HFF-Myc (cell line): Measurements from ENCODE around the gene DPF3.
A peak's percentile ranks its signal among the peaks of the same experiment; 100 is the strongest.

Source experiments
- DNase-seq: peaks from one replicate; pipeline ENCODE4 v3.0.0-alpha.2; 2011; ENCODE audit warnings: low read depth; ENCODE audit errors: extremely low read depth
- H3K4me3 ChIP-seq: replicated peaks from 2 replicates; pipeline ENCODE4 v1.5.1; 2011; ENCODE audit warnings: low read depth, mild to moderate bottlenecking, control low read depth, low read length
- TF ChIP-seq, protein P1 (sequence below): IDR thresholded peaks from 2 replicates; pipeline ENCODE4 v1.5.1; 2012; ENCODE audit warnings: mild to moderate bottlenecking, low read depth, low read length, control low read depth; ENCODE audit errors: missing control alignments

Gene DPF3

DNA sequence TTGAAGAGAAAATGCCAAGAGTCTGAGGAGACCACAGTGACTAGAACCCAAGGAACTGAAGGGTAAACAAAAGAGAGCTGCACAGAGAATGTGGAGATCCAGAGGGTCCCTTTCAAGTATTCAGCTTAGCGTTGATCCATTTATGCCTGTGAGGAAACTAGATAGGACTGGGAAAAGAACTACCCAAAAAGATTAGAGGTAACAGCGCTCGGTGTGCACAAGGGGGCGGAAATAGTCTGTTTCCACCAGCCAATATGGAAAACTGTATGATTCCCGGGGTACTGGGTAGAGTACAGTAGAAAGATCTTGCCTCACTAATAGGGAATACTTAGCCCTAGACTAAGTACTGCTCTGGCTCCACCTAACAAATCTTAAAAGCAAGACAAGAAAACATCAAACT is 135.5 kb downstream of the DPF3 start:
- TF ChIP-seq, protein P1, sequence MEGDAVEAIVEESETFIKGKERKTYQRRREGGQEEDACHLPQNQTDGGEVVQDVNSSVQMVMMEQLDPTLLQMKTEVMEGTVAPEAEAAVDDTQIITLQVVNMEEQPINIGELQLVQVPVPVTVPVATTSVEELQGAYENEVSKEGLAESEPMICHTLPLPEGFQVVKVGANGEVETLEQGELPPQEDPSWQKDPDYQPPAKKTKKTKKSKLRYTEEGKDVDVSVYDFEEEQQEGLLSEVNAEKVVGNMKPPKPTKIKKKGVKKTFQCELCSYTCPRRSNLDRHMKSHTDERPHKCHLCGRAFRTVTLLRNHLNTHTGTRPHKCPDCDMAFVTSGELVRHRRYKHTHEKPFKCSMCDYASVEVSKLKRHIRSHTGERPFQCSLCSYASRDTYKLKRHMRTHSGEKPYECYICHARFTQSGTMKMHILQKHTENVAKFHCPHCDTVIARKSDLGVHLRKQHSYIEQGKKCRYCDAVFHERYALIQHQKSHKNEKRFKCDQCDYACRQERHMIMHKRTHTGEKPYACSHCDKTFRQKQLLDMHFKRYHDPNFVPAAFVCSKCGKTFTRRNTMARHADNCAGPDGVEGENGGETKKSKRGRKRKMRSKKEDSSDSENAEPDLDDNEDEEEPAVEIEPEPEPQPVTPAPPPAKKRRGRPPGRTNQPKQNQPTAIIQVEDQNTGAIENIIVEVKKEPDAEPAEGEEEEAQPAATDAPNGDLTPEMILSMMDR = no peak
- no peak for DNase-seq
- H3K4me3 ChIP-seq = no peak overlapping the region

- H3K4me3 ChIP-seq = no peak overlapping the region
- TF ChIP-seq, protein P1 = no peak
- no peak for DNase-seq
Observed at GRCh38 chr14:72756967-72757366, 136.9 kb downstream of the DPF3 start.

GRCh38 chr14:72755766-72756165 is 138.1 kb downstream of the DPF3 start:
- H3K4me3 ChIP-seq = no peak overlapping the region
- TF ChIP-seq, protein P1 = no peak
- DNase-seq = peak; percentile 21

GRCh38 chr14:72754949-72755348 is 139.0 kb downstream of the DPF3 start:
- TF ChIP-seq, protein P1 = no peak
- H3K4me3 ChIP-seq = no peak overlapping the region
- DNase-seq = no peak

GRCh38 chr14:72753879-72754400 is 140.0 kb downstream of the DPF3 start:
- DNase-seq = no peak
- TF ChIP-seq, protein P1 = no peak
- no peak overlapping the region for H3K4me3 ChIP-seq

DNA sequence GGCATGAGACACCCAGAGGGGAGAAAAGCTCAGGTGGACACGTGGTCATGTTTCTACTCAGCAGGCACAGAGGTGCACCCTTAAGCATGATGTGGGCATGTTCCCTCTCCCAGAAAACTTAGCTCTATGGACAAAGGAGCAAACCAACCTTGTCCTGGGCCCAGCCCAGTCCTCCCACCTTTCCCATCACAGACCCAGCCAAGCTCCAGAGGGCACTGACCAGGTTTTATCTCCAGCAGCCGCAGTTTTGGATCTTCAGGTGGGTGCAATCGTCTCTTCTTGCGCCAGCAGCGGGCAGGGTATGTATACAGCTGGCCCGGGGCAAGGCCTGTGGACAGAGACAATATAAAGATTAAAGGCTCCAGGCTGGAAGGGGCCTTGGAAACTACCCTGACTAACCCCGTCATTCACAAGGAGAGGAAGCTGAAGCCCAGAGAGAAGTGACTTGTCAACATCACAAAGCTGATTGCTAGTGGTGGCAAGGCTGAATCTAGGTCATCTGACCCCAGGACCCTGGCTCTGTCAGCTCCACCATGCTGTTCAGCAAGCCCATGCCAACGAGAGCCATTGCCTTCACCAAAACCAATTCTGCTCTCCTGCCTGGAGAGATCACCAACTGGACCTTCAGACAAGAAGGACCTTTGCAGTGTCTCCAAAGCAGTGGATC is 140.7 kb downstream of the DPF3 start:
- TF ChIP-seq, protein P1 = no peak

DNA sequence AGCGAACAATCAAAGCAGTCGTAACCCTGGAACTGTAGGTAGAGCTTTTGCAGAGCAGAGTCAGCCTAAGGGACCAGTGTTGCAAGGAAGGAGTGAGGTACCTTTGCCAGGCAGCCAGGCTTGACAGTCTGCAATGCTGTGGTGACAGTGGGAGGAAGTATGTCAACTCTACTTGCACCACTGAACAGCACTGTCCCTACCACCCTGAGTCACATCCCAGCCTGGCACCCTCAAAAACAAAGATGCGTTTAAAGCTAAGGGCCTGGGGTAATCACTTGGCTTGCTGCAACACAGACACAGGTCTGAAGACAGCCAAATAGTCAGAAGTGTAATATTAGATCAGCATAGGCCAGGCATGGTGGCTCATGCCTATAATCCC is 141.9 kb downstream of the DPF3 start:
- H3K4me3 ChIP-seq = no peak overlapping the region
- no peak for DNase-seq

More for the DNA sequence above, 140.7 kb downstream of the DPF3 start:
- no peak overlapping the region for H3K4me3 ChIP-seq
- DNase-seq = no peak

More for the DNA sequence above, 141.9 kb downstream of the DPF3 start:
- TF ChIP-seq, protein P1 = no peak
